Natural killer cell treated with Interleukin-12 subunit alpha and Interleukin-12 subunit beta and Interleukin-15 and Interleukin-18, amount 100 ng/mL, for 72 hours (primary cell): ENCODE measurements around the gene SPATA6. TPM values are rescaled to one million over a fixed set of nuclear protein-coding genes. Genes with fewer than 3 reads are reported as not detected.
A peak's percentile ranks its signal among the peaks of the same experiment; 100 is the strongest.
"Not testable (repeated sequence)": the region's sequence is repeated elsewhere in the genome, so short reads cannot be mapped to it uniquely, and the experiment has no call there.

Experiments used
- ATAC-seq, 2 donors: fragments of 150-1000 bp; cut with Tn5 transposase in 1 of 2; sonication (Bioruptor Pico), chemical (Tn5 transposase) in 1 of 2; 2 replicates each; pipeline ENCODE4 v1.10.0; 2021
- DNase-seq: peaks from one replicate; pipeline ENCODE4 v3.0.0; 2022; ENCODE audit warnings: low spot score
- H3K27ac Mint-ChIP-seq, 2 donors: 1 replicate in 1 of 2; 2 replicates in 1 of 2; pipeline ENCODE4 v1.8.0; 2022; ENCODE audit warnings: mixed read lengths in 2 of 2, mild to moderate bottlenecking in 1 of 2, moderate library complexity in 1 of 2
- H3K27me3 Mint-ChIP-seq, 2 donors: 1 replicate in 1 of 2; 2 replicates in 1 of 2; pipeline ENCODE4 v1.8.0; 2022; ENCODE audit warnings: mixed read lengths in 2 of 2
- H3K36me3 Mint-ChIP-seq: one replicate; pipeline ENCODE4 v1.8.0; 2022; ENCODE audit warnings: mixed read lengths
- H3K4me1 Mint-ChIP-seq, 2 donors: 1 replicate in 1 of 2; 2 replicates in 1 of 2; pipeline ENCODE4 v1.8.0; 2022; ENCODE audit warnings: low read depth in 2 of 2, mixed read lengths in 2 of 2, mild to moderate bottlenecking in 1 of 2
- H3K4me3 Mint-ChIP-seq: one replicate; pipeline ENCODE4 v1.8.0; 2022; ENCODE audit warnings: mixed read lengths
- H3K9me3 Mint-ChIP-seq: 2 replicates; pipeline ENCODE4 v1.8.0; 2022; ENCODE audit warnings: mixed read lengths
- total RNA-seq, 2 donors: library from RNA; stranded (reverse); gene quantifications; one replicate each; pipeline ENCODE4 v1.2.3, GENCODE V29; 2022

The SPATA6 gene
- 1 to 10 TPM; 2.1 to 4.0 TPM for total RNA-seq

- H3K36me3 Mint-ChIP-seq = peaks cover 8% of the 10 kb centered on the region
- DNase-seq (peak; percentile 95), ATAC-seq (peak; percentile 99)
- H3K27ac Mint-ChIP-seq = peak within 1 kb of the TSS; percentile 59 to 85
- peak within 1 kb of the TSS; percentile 95 for H3K4me3 Mint-ChIP-seq
- peaks cover 26 to 27% of the 10 kb centered on the region in 2 donors for H3K4me1 Mint-ChIP-seq
- peaks cover 6 to 9% of the 10 kb centered on the region in 2 donors for H3K27me3 Mint-ChIP-seq
- H3K9me3 Mint-ChIP-seq = no peaks in the 10 kb centered on the region
Measured at GRCh38 chr1:48471691-48472576, at the start of gene SPATA6. TSS of gene SPATA6 (minus strand) at chr1:48472204. CDS start at chr1:48472008, 196 bp downstream.

- H3K4me1 Mint-ChIP-seq, DNase-seq, H3K27ac Mint-ChIP-seq, H3K4me3 Mint-ChIP-seq, ATAC-seq, H3K9me3 Mint-ChIP-seq, H3K36me3 Mint-ChIP-seq: not testable (repeated sequence)
- H3K27me3 Mint-ChIP-seq = peaks cover 18 to 31% of the 10 kb centered on the region in 2 donors
Measured at GRCh38 chr1:48519896-48520295, 47.9 kb upstream of the SPATA6 start.

- DNase-seq (no peak), ATAC-seq (no peak)
- H3K4me3 Mint-ChIP-seq = no peak overlapping the region
- H3K27me3 Mint-ChIP-seq = peaks cover 12 to 31% of the 10 kb centered on the region in 2 donors
- no peaks in the 10 kb centered on the region for H3K4me1 Mint-ChIP-seq
- no peaks in the 10 kb centered on the region for H3K36me3 Mint-ChIP-seq
- H3K27ac Mint-ChIP-seq = no peak overlapping the region
- no peaks in the 10 kb centered on the region for H3K9me3 Mint-ChIP-seq
Measured at GRCh38 chr1:48506870-48507269, 34.9 kb upstream of the SPATA6 start.

- peaks cover 0 to 8% of the 10 kb centered on the region in 2 donors for H3K27me3 Mint-ChIP-seq
- H3K4me3 Mint-ChIP-seq = no peak overlapping the region
- H3K9me3 Mint-ChIP-seq = no peaks in the 10 kb centered on the region
- H3K4me1 Mint-ChIP-seq = peaks cover 0 to 5% of the 10 kb centered on the region in 2 donors
- no peaks in the 10 kb centered on the region for H3K36me3 Mint-ChIP-seq
- H3K27ac Mint-ChIP-seq = no peak overlapping the region
- ATAC-seq = peak in 1 of 2 donors; percentile 18
- DNase-seq = no peak
Measured at GRCh38 chr1:48500541-48501450, 28.8 kb upstream of the SPATA6 start.

GRCh38 chr1:48499211-48499735 is 27.3 kb upstream of the SPATA6 start:
- DNase-seq = no peak
- no peaks in the 10 kb centered on the region for H3K36me3 Mint-ChIP-seq

GRCh38 chr1:48498096-48498791 is 26.2 kb upstream of the SPATA6 start:
- H3K4me3 Mint-ChIP-seq = no peak overlapping the region
- H3K27ac Mint-ChIP-seq = no peak overlapping the region
- H3K27me3 Mint-ChIP-seq = peaks cover 0 to 5% of the 10 kb centered on the region in 2 donors
- H3K9me3 Mint-ChIP-seq = no peaks in the 10 kb centered on the region
- no peaks in the 10 kb centered on the region for H3K36me3 Mint-ChIP-seq
- DNase-seq = peak; percentile 69
- H3K4me1 Mint-ChIP-seq = peaks cover 0 to 5% of the 10 kb centered on the region in 2 donors
- peak; percentile 69 to 71 for ATAC-seq

More at GRCh38 chr1:48499211-48499735, 27.3 kb upstream of the SPATA6 start:
- H3K9me3 Mint-ChIP-seq = no peaks in the 10 kb centered on the region
- peaks cover 0 to 6% of the 10 kb centered on the region in 2 donors for H3K27me3 Mint-ChIP-seq
- H3K4me3 Mint-ChIP-seq = no peak overlapping the region
- ATAC-seq = no peak
- peaks cover 0 to 5% of the 10 kb centered on the region in 2 donors for H3K4me1 Mint-ChIP-seq
- no peak overlapping the region for H3K27ac Mint-ChIP-seq

GRCh38 chr1:48495911-48496310 is 23.9 kb upstream of the SPATA6 start:
- peaks cover 0 to 5% of the 10 kb centered on the region in 2 donors for H3K4me1 Mint-ChIP-seq
- peaks cover 11 to 14% of the 10 kb centered on the region in 2 donors for H3K27me3 Mint-ChIP-seq
- H3K27ac Mint-ChIP-seq = no peak overlapping the region

GRCh38 chr1:48495166-48495565 is 23.2 kb upstream of the SPATA6 start:
- Mint-ChIP-seq H3K4me1 (peaks cover 0 to 5% of the 10 kb centered on the region in 2 donors), H3K27me3 (peaks cover 15 to 22% of the 10 kb centered on the region in 2 donors), H3K36me3 (no peaks in the 10 kb centered on the region), H3K9me3 (no peaks in the 10 kb centered on the region), H3K27ac (no peak overlapping the region), H3K4me3 (no peak overlapping the region)
- ATAC-seq = no peak
- no peak for DNase-seq

More at GRCh38 chr1:48495911-48496310, 23.9 kb upstream of the SPATA6 start:
- ATAC-seq (no peak), DNase-seq (no peak)
- Mint-ChIP-seq H3K4me3 (no peak overlapping the region), H3K36me3 (no peaks in the 10 kb centered on the region), H3K9me3 (no peaks in the 10 kb centered on the region)

GRCh38 chr1:48493970-48494769 is 22.2 kb upstream of the SPATA6 start:
- Mint-ChIP-seq H3K9me3 (no peaks in the 10 kb centered on the region), H3K36me3 (no peaks in the 10 kb centered on the region), H3K4me1 (peaks cover 0 to 5% of the 10 kb centered on the region in 2 donors), H3K4me3 (no peak overlapping the region), H3K27me3 (peaks cover 15 to 23% of the 10 kb centered on the region in 2 donors), H3K27ac (no peak overlapping the region)
- ATAC-seq (no peak), DNase-seq (no peak)

- Mint-ChIP-seq H3K4me3 (no peak overlapping the region), H3K36me3 (no peaks in the 10 kb centered on the region), H3K9me3 (no peaks in the 10 kb centered on the region), H3K27ac (no peak overlapping the region), H3K4me1 (peaks cover 0 to under 1% of the 10 kb centered on the region in 2 donors), H3K27me3 (peaks cover 13 to 29% of the 10 kb centered on the region in 2 donors)
- DNase-seq (no peak), ATAC-seq (no peak)
Measured at GRCh38 chr1:48493041-48493440, 21.0 kb upstream of the SPATA6 start.

- no peaks in the 10 kb centered on the region for H3K4me1 Mint-ChIP-seq
- ATAC-seq = no peak
- no peak overlapping the region for H3K4me3 Mint-ChIP-seq
- H3K9me3 Mint-ChIP-seq = no peaks in the 10 kb centered on the region
- no peak overlapping the region for H3K27ac Mint-ChIP-seq
- H3K27me3 Mint-ChIP-seq = peaks cover 13 to 29% of the 10 kb centered on the region in 2 donors
- no peak for DNase-seq
- no peaks in the 10 kb centered on the region for H3K36me3 Mint-ChIP-seq
Measured at GRCh38 chr1:48492392-48492791, 20.4 kb upstream of the SPATA6 start.

- no peaks in the 10 kb centered on the region for H3K4me1 Mint-ChIP-seq
- no peak overlapping the region for H3K4me3 Mint-ChIP-seq
- peaks cover 13 to 29% of the 10 kb centered on the region in 2 donors for H3K27me3 Mint-ChIP-seq
- no peaks in the 10 kb centered on the region for H3K36me3 Mint-ChIP-seq
- DNase-seq = no peak
- H3K27ac Mint-ChIP-seq = no peak overlapping the region
- ATAC-seq = no peak
- no peaks in the 10 kb centered on the region for H3K9me3 Mint-ChIP-seq
Measured at GRCh38 chr1:48488721-48489120, 16.7 kb upstream of the SPATA6 start.
